ENCODE results near the gene NTPCR.

Gene NTPCR

DNA sequence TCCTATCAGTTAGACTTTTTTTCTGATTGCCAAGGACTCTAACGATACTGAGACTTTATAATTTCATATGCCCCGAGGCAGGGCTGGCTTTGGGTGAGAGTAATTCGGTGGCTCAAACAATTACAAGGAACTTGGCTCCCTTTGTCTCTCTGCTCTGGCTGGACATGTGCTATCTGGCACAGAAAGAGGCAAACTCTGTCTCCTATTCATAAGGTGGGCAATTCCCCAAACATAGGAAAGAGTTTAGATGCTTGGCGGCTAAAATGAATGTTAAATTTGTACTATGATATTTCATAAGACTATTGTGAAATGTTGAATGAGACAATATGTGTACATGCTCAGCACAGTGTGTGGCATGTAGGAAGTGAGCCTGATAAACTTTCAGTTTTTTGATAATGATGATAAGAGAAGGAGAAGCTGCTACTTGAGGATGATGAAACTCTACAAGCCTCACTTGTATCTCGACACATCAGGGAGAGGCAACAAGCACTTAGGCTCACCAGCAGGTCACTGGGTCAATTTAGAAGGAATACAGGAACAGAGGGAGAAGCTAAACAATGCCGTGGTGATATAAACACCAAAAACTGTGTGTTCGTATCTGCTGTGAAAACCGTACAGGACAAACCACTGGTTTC is 12.6 kb upstream of the NTPCR start:
- Histone ChIP-seq H3K79me2 (ENCODE audit: insufficient read depth, low read length) (no peaks in the 10 kb centered on the region), H3K4me3 (ENCODE audit: low read depth in 1 of 2, low read length in 2 of 2) (no peak overlapping the region), H3K36me3 (ENCODE audit: insufficient read depth, low read length) (no peaks in the 10 kb centered on the region), H2AFZ (ENCODE audit: low read depth, low read length) (peak overlapping the region; percentile 76), H3K27me3 (ENCODE audit: insufficient read depth, low read length, poor library complexity) (no peaks in the 10 kb centered on the region), H4K20me1 (ENCODE audit: insufficient read depth, low read length) (no peaks in the 10 kb centered on the region), H3K4me2 (ENCODE audit: insufficient read depth, low read length) (0 out of 2 replicates have a peak overlapping the region, but pooled peaks have one; percentile 8), H3K27ac (ENCODE audit: low read length) (peak overlapping the region; percentile 49; the same call in 1 of the 2 replicates), H3K9me3 (ENCODE audit: insufficient read depth, low read length, severe bottlenecking) (no peaks in the 10 kb centered on the region), H3K9ac (ENCODE audit: low read depth, low read length) (no peak overlapping the region; the same call in 1 of the 2 replicates), H3K4me1 (ENCODE audit: insufficient read depth, low read length) (peaks cover 18% of the 10 kb centered on the region)
- TF ChIP-seq EZH2 (IDR thresholded peaks at IDR 0.05; ENCODE audit: borderline replicate concordance, low read depth, low read length, severe bottlenecking), result no peak
- ATAC-seq (ENCODE audit: insufficient read depth, low read depth), result peak; percentile 71
- no peak for DNase-seq

DNA sequence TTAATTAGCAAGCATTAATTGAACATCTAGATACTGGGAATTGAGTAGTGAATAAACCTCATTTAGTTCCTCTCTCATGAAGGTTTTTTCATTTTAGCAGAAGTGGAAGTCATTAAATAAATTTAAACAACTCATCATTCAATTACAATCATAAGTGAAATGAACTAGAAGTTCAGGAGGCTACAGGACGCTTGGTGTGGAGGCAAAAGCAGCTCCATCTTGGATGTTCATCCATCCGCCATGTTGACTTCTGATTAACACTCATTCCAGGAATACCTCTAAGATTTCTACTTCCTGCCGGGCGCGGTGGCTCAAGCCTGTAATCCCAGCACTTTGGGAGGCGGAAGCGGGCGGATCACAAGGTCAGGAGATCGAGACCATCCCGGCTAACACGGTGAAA is 11.5 kb upstream of the NTPCR start:
- H3K4me1 ChIP-seq (ENCODE audit: insufficient read depth, low read length), result peaks cover 21% of the 10 kb centered on the region
- H4K20me1 ChIP-seq (ENCODE audit: insufficient read depth, low read length), result no peaks in the 10 kb centered on the region
- ATAC-seq (ENCODE audit: insufficient read depth, low read depth) (no peak), DNase-seq (no peak)
- no peak overlapping the region for H3K4me3 ChIP-seq (ENCODE audit: low read depth in 1 of 2, low read length in 2 of 2)
- H3K4me2 ChIP-seq (ENCODE audit: insufficient read depth, low read length), result no peak overlapping the region
- H3K79me2 ChIP-seq (ENCODE audit: insufficient read depth, low read length), result no peaks in the 10 kb centered on the region
- TF ChIP-seq, protein P1, sequence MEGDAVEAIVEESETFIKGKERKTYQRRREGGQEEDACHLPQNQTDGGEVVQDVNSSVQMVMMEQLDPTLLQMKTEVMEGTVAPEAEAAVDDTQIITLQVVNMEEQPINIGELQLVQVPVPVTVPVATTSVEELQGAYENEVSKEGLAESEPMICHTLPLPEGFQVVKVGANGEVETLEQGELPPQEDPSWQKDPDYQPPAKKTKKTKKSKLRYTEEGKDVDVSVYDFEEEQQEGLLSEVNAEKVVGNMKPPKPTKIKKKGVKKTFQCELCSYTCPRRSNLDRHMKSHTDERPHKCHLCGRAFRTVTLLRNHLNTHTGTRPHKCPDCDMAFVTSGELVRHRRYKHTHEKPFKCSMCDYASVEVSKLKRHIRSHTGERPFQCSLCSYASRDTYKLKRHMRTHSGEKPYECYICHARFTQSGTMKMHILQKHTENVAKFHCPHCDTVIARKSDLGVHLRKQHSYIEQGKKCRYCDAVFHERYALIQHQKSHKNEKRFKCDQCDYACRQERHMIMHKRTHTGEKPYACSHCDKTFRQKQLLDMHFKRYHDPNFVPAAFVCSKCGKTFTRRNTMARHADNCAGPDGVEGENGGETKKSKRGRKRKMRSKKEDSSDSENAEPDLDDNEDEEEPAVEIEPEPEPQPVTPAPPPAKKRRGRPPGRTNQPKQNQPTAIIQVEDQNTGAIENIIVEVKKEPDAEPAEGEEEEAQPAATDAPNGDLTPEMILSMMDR (IDR thresholded peaks at IDR 0.05; ENCODE audit: borderline replicate concordance, extremely low read depth, low read length, poor library complexity, severe bottlenecking), result no peak
- TF ChIP-seq EZH2 (IDR thresholded peaks at IDR 0.05; ENCODE audit: borderline replicate concordance, low read depth, low read length, severe bottlenecking), result no peak
- no peak overlapping the region for H3K9ac ChIP-seq (ENCODE audit: low read depth, low read length)
- no peak overlapping the region for H3K27ac ChIP-seq (ENCODE audit: low read length)
- H3K27me3 ChIP-seq (ENCODE audit: insufficient read depth, low read length, poor library complexity), result no peaks in the 10 kb centered on the region
- no peak overlapping the region for H2AFZ ChIP-seq (ENCODE audit: low read depth, low read length)
- H3K9me3 ChIP-seq (ENCODE audit: insufficient read depth, low read length, severe bottlenecking), result no peaks in the 10 kb centered on the region
- H3K36me3 ChIP-seq (ENCODE audit: insufficient read depth, low read length), result no peaks in the 10 kb centered on the region

DNA sequence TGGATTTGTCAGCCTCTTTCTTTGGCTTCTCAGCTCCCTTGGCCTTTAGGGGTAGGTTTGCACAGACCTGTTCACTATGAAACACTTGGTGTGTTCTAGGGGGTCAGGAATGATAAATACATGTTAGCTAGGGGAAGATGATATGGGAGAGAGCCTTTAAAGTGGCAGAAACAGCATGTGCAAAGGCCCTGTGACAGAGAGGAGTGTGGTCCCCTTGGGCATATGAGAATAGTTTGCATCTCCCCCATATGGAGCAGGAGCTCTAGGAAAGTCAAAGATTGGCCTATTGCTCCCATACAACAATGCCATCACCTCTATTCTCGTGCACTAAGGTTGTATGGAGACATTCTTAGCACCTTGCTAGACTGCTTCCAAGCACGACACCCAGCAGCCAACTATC is 10.7 kb upstream of the NTPCR start:
- DNase-seq (no peak), ATAC-seq (ENCODE audit: insufficient read depth, low read depth) (no peak)
- Histone ChIP-seq H3K4me2 (ENCODE audit: insufficient read depth, low read length) (no peak overlapping the region), H3K36me3 (ENCODE audit: insufficient read depth, low read length) (no peaks in the 10 kb centered on the region), H2AFZ (ENCODE audit: low read depth, low read length) (no peak overlapping the region), H3K79me2 (ENCODE audit: insufficient read depth, low read length) (no peaks in the 10 kb centered on the region), H3K27ac (ENCODE audit: low read length) (no peak overlapping the region), H3K9ac (ENCODE audit: low read depth, low read length) (no peak overlapping the region), H4K20me1 (ENCODE audit: insufficient read depth, low read length) (no peaks in the 10 kb centered on the region), H3K27me3 (ENCODE audit: insufficient read depth, low read length, poor library complexity) (no peaks in the 10 kb centered on the region), H3K4me1 (ENCODE audit: insufficient read depth, low read length) (peaks cover 29% of the 10 kb centered on the region), H3K9me3 (ENCODE audit: insufficient read depth, low read length, severe bottlenecking) (no peaks in the 10 kb centered on the region), H3K4me3 (ENCODE audit: low read depth in 1 of 2, low read length in 2 of 2) (no peak overlapping the region)
- no peak for TF ChIP-seq EZH2 (IDR thresholded peaks at IDR 0.05; ENCODE audit: borderline replicate concordance, low read depth, low read length, severe bottlenecking)
- TF ChIP-seq, protein P1 (IDR thresholded peaks at IDR 0.05; ENCODE audit: borderline replicate concordance, extremely low read depth, low read length, poor library complexity, severe bottlenecking), result no peak

DNA sequence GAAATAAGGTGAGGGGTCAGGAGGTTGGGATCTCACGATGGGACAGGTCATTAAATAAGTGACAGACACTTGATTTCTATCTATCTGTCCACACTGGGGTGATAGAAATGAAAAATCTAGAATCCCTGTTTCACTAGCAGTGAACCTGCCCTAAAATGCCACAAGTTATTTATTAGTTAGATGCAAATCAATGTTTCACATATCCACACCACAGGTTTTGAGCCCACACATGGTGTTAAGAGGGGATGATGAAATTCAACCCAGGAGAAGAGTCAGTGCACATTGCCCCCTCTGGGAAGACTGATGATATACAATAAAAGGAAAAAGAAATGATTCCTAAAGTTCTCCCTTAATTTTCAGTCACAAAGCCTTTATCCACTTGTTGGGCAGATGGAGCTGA is 10.1 kb upstream of the NTPCR start:
- Histone ChIP-seq H3K9me3 (ENCODE audit: insufficient read depth, low read length, severe bottlenecking) (no peaks in the 10 kb centered on the region), H3K27me3 (ENCODE audit: insufficient read depth, low read length, poor library complexity) (no peaks in the 10 kb centered on the region), H3K4me1 (ENCODE audit: insufficient read depth, low read length) (peaks cover 30% of the 10 kb centered on the region), H2AFZ (ENCODE audit: low read depth, low read length) (no peak overlapping the region), H3K9ac (ENCODE audit: low read depth, low read length) (no peak overlapping the region), H3K36me3 (ENCODE audit: insufficient read depth, low read length) (no peaks in the 10 kb centered on the region), H3K27ac (ENCODE audit: low read length) (no peak overlapping the region), H3K79me2 (ENCODE audit: insufficient read depth, low read length) (no peaks in the 10 kb centered on the region), H3K4me3 (ENCODE audit: low read depth in 1 of 2, low read length in 2 of 2) (no peak overlapping the region), H4K20me1 (ENCODE audit: insufficient read depth, low read length) (no peaks in the 10 kb centered on the region), H3K4me2 (ENCODE audit: insufficient read depth, low read length) (no peak overlapping the region)
- TF ChIP-seq, protein P1 (IDR thresholded peaks at IDR 0.05; ENCODE audit: borderline replicate concordance, extremely low read depth, low read length, poor library complexity, severe bottlenecking), result no peak
- no peak for TF ChIP-seq EZH2 (IDR thresholded peaks at IDR 0.05; ENCODE audit: borderline replicate concordance, low read depth, low read length, severe bottlenecking)
- DNase-seq (no peak), ATAC-seq (ENCODE audit: insufficient read depth, low read depth) (no peak)

Data from DND-41 (cell line).